ENCODE data around the gene CHRNA1. TPM values are rescaled to one million over a fixed set of nuclear protein-coding genes. Genes with fewer than 3 reads are reported as not detected.

The CHRNA1 gene
- total RNA-seq, 1 experiment from 2014 or later = not detected

GRCh38 chr2:174781996-174782395 is 17.7 kb upstream of the CHRNA1 start:
- TF ChIP-seq, protein P1, sequence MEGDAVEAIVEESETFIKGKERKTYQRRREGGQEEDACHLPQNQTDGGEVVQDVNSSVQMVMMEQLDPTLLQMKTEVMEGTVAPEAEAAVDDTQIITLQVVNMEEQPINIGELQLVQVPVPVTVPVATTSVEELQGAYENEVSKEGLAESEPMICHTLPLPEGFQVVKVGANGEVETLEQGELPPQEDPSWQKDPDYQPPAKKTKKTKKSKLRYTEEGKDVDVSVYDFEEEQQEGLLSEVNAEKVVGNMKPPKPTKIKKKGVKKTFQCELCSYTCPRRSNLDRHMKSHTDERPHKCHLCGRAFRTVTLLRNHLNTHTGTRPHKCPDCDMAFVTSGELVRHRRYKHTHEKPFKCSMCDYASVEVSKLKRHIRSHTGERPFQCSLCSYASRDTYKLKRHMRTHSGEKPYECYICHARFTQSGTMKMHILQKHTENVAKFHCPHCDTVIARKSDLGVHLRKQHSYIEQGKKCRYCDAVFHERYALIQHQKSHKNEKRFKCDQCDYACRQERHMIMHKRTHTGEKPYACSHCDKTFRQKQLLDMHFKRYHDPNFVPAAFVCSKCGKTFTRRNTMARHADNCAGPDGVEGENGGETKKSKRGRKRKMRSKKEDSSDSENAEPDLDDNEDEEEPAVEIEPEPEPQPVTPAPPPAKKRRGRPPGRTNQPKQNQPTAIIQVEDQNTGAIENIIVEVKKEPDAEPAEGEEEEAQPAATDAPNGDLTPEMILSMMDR (IDR thresholded peaks at IDR 0.05; ENCODE audit: unreplicated experiment) = no peak
- no TSS peak for BruUV-seq (replicated peaks)
- intact Hi-C loops (cut with micrococcal nuclease; ENCODE audit: unreplicated experiment) = no loop called here
- peaks cover 12% of the 10 kb centered on the region for H3K4me1 Mint-ChIP-seq (ENCODE audit: low read depth, unreplicated experiment)
- H3K9me3 Mint-ChIP-seq (ENCODE audit: low read depth, unreplicated experiment) = no peaks in the 10 kb centered on the region
- peaks cover 8% of the 10 kb centered on the region for H3K27me3 Mint-ChIP-seq (ENCODE audit: unreplicated experiment)
- no peak overlapping the region for H3K27ac Mint-ChIP-seq (ENCODE audit: unreplicated experiment)
- peaks cover 5% of the 10 kb centered on the region for H3K36me3 Mint-ChIP-seq (ENCODE audit: insufficient read depth, unreplicated experiment)
- CTCF ChIA-PET = interaction anchor here (1.1 to 1.9 kb wide), 2 partner anchors 10 to 85 kb away, joined by 3 to 7 read pairs; no protein-coding TSS in a partner anchor
- H3K4me3 Mint-ChIP-seq (ENCODE audit: low read depth, unreplicated experiment) = no peak overlapping the region
- no peak for DNase-seq

DNA sequence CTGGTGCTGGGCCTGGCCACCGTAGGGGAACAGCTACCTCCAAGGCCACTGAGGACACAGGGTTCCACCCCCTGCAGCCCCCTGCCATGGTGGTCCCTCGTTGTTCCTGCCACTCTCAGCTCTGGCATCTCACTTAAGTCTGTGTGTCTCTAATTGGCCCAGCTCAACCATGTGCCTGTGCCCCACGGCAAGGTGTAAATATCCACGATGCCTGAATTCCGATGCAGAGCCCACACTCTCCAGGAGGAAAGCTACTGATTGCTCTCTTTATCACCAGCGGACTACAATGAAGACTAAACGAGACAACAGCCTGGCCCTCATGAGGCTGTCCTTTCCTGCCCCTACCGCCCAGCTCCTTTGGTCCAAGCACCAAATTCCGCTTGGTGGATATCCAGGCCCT is 17.0 kb upstream of the CHRNA1 start:
- H3K27me3 Mint-ChIP-seq (ENCODE audit: unreplicated experiment) = peaks cover 8% of the 10 kb centered on the region
- H3K36me3 Mint-ChIP-seq (ENCODE audit: insufficient read depth, unreplicated experiment) = peaks cover 5% of the 10 kb centered on the region
- BruUV-seq (replicated peaks) = no TSS peak
- no peak for DNase-seq
- H3K9me3 Mint-ChIP-seq (ENCODE audit: low read depth, unreplicated experiment) = no peaks in the 10 kb centered on the region
- CTCF ChIA-PET = interaction anchor here (1.1 kb wide), 1 partner anchor 84 kb away, joined by 3 read pairs; no protein-coding TSS in a partner anchor
- intact Hi-C loops (cut with micrococcal nuclease; ENCODE audit: unreplicated experiment) = no loop called here
- peaks cover 12% of the 10 kb centered on the region for H3K4me1 Mint-ChIP-seq (ENCODE audit: low read depth, unreplicated experiment)
- no peak overlapping the region for H3K27ac Mint-ChIP-seq (ENCODE audit: unreplicated experiment)
- TF ChIP-seq, protein P1 (IDR thresholded peaks at IDR 0.05; ENCODE audit: unreplicated experiment) = no peak
- H3K4me3 Mint-ChIP-seq (ENCODE audit: low read depth, unreplicated experiment) = no peak overlapping the region

DNA sequence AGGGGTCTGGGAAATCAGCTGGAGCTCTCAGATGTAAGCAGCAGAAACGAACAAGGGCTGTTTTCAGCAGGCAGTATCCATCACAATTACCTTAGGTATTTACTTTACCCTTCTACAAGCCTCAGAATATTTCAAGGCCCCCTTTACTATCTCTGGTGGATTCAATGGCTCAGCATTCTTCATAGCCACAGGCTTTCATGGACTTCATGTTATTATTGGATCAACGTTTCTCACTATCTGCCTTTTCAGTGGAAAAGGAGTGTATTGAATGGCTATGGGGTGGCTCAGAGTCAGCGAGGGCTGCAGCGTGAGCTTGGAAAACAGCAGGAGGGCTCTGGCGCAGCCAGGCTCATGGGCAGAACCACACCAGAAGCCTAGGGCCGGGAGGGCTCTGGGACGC is 16.6 kb upstream of the CHRNA1 start:
- TF ChIP-seq, protein P1 (IDR thresholded peaks at IDR 0.05; ENCODE audit: unreplicated experiment) = no peak
- H3K27ac Mint-ChIP-seq (ENCODE audit: unreplicated experiment) = no peak overlapping the region
- H3K27me3 Mint-ChIP-seq (ENCODE audit: unreplicated experiment) = peaks cover 8% of the 10 kb centered on the region
- no TSS peak for BruUV-seq (replicated peaks)
- CTCF ChIA-PET = no interaction called here
- DNase-seq = no peak
- peaks cover 12% of the 10 kb centered on the region for H3K4me1 Mint-ChIP-seq (ENCODE audit: low read depth, unreplicated experiment)
- intact Hi-C loops (cut with micrococcal nuclease; ENCODE audit: unreplicated experiment) = no loop called here
- no peaks in the 10 kb centered on the region for H3K9me3 Mint-ChIP-seq (ENCODE audit: low read depth, unreplicated experiment)
- H3K4me3 Mint-ChIP-seq (ENCODE audit: low read depth, unreplicated experiment) = no peak overlapping the region
- H3K36me3 Mint-ChIP-seq (ENCODE audit: insufficient read depth, unreplicated experiment) = peaks cover 5% of the 10 kb centered on the region

GRCh38 chr2:174780191-174780840 is 16.0 kb upstream of the CHRNA1 start:
- H3K4me3 Mint-ChIP-seq (ENCODE audit: low read depth, unreplicated experiment) = no peak overlapping the region
- no peaks in the 10 kb centered on the region for H3K9me3 Mint-ChIP-seq (ENCODE audit: low read depth, unreplicated experiment)
- H3K4me1 Mint-ChIP-seq (ENCODE audit: low read depth, unreplicated experiment) = peaks cover 12% of the 10 kb centered on the region
- TF ChIP-seq, protein P1 (IDR thresholded peaks at IDR 0.05; ENCODE audit: unreplicated experiment) = no peak
- no TSS peak for BruUV-seq (replicated peaks)
- intact Hi-C loops (cut with micrococcal nuclease; ENCODE audit: unreplicated experiment) = no loop called here
- peaks cover 8% of the 10 kb centered on the region for H3K27me3 Mint-ChIP-seq (ENCODE audit: unreplicated experiment)
- no peak for DNase-seq
- peaks cover 5% of the 10 kb centered on the region for H3K36me3 Mint-ChIP-seq (ENCODE audit: insufficient read depth, unreplicated experiment)
- CTCF ChIA-PET = no interaction called here
- no peak overlapping the region for H3K27ac Mint-ChIP-seq (ENCODE audit: unreplicated experiment)
